Dermis blood vessel endothelial cell (primary cell): ENCODE results near the gene ROMO1. TPM values are rescaled to one million over a fixed set of nuclear protein-coding genes. Genes with fewer than 3 reads are reported as not detected.
"Not testable (repeated sequence)": the region's sequence is repeated elsewhere in the genome, so short reads cannot be mapped to it uniquely, and the experiment has no call there.

Experiments used
- DNase-seq: peaks from one replicate; pipeline ENCODE4 v3.0.0; 2010
- total RNA-seq: library from RNA; depleted of rRNA; stranded (reverse); fragments of >200 nt; gene quantifications from 2 replicates; pipeline ENCODE4 v1.2.3, GENCODE V29; 2014

ROMO1 gene
- total RNA-seq, 1 donor from 2014 or later: 241 TPM

GRCh38 chr20:35711588-35712209 lies 12.5 kb downstream of the ROMO1 start:
- no peak for DNase-seq

GRCh38 chr20:35713120-35713519 lies 13.9 kb downstream of the ROMO1 start:
- DNase-seq: not testable (repeated sequence)

GRCh38 chr20:35714127-35714526 lies 14.9 kb downstream of the ROMO1 start:
- no peak for DNase-seq

GRCh38 chr20:35715652-35716051 lies 16.4 kb downstream of the ROMO1 start:
- no peak for DNase-seq

GRCh38 chr20:35716330-35716729 lies 17.1 kb downstream of the ROMO1 start:
- no peak for DNase-seq

GRCh38 chr20:35718321-35718720 lies 19.1 kb downstream of the ROMO1 start:
- not testable (repeated sequence) for DNase-seq

- DNase-seq: no peak
Observed at GRCh38 chr20:35718972-35719635, 19.9 kb downstream of the ROMO1 start.

GRCh38 chr20:35719717-35720116 lies 20.5 kb downstream of the ROMO1 start:
- DNase-seq: no peak

- DNase-seq: no peak
Observed at GRCh38 chr20:35720165-35721123, 21.2 kb downstream of the ROMO1 start.

- DNase-seq: no peak
Observed at GRCh38 chr20:35721219-35721618, 22.0 kb downstream of the ROMO1 start.

- no peak for DNase-seq
Observed at GRCh38 chr20:35721621-35722020, 22.4 kb downstream of the ROMO1 start.

- DNase-seq: not testable (repeated sequence)
Observed at GRCh38 chr20:35723275-35723639, 24.1 kb downstream of the ROMO1 start.

GRCh38 chr20:35723652-35724320 lies 24.6 kb downstream of the ROMO1 start:
- not testable (repeated sequence) for DNase-seq

GRCh38 chr20:35724321-35725230 lies 25.4 kb downstream of the ROMO1 start:
- no peak for DNase-seq

- DNase-seq: no peak
Observed at GRCh38 chr20:35726842-35727711, 27.9 kb downstream of the ROMO1 start.

- no peak for DNase-seq
Observed at GRCh38 chr20:35729283-35729807, 30.1 kb downstream of the ROMO1 start.

GRCh38 chr20:35729836-35730582 lies 30.8 kb downstream of the ROMO1 start:
- no peak for DNase-seq

- no peak for DNase-seq
Observed at GRCh38 chr20:35730583-35731468, 31.6 kb downstream of the ROMO1 start.

- DNase-seq: no peak
Observed at GRCh38 chr20:35731469-35731788, 32.2 kb downstream of the ROMO1 start.
